HL-60 (cell line): ENCODE measurements around the gene KDM3B.

Experiments
- CTCF ChIP-seq: IDR thresholded peaks from one replicate; pipeline ENCODE4 v1.5.1; 2011; ENCODE audit warnings: low read length, control low read depth, inconsistent platforms; ENCODE audit not compliant: insufficient read depth
- GABPA ChIP-seq: IDR thresholded peaks from 2 replicates; pipeline ENCODE4 v1.6.1; 2012; ENCODE audit warnings: low read depth
- POLR2AphosphoS5 ChIP-seq: IDR thresholded peaks from 2 replicates; pipeline ENCODE4 v1.6.1; 2012; ENCODE audit warnings: low read depth
- REST ChIP-seq: IDR thresholded peaks from 2 replicates; pipeline ENCODE4 v1.6.1; 2012; ENCODE audit warnings: low read depth; ENCODE audit not compliant: insufficient replicate concordance
- SPI1 ChIP-seq: IDR thresholded peaks from 2 replicates; pipeline ENCODE4 v1.6.1; 2012; ENCODE audit warnings: low read depth, mild to moderate bottlenecking, borderline replicate concordance

- TF ChIP-seq CTCF (no peak), REST (no peak), SPI1 (no peak), GABPA (no peak), POLR2AphosphoS5 (no peak)
These were observed 1.9 kb downstream of the KDM3B start for GRCh38 chr5:138354387-138354786.
